GM18526 (cell line): ENCODE data around the gene CFAP74.

Source experiments
- POLR2A ChIP-seq: IDR thresholded peaks from 3 replicates; pipeline ENCODE4 v1.6.1; 2011; ENCODE audit not compliant: insufficient read length; ENCODE audit errors: extremely low read depth

The CFAP74 gene

GRCh38 chr1:1989102-1989542 lies 14.5 kb downstream of the CFAP74 start:
- no peak for TF ChIP-seq POLR2A

DNA sequence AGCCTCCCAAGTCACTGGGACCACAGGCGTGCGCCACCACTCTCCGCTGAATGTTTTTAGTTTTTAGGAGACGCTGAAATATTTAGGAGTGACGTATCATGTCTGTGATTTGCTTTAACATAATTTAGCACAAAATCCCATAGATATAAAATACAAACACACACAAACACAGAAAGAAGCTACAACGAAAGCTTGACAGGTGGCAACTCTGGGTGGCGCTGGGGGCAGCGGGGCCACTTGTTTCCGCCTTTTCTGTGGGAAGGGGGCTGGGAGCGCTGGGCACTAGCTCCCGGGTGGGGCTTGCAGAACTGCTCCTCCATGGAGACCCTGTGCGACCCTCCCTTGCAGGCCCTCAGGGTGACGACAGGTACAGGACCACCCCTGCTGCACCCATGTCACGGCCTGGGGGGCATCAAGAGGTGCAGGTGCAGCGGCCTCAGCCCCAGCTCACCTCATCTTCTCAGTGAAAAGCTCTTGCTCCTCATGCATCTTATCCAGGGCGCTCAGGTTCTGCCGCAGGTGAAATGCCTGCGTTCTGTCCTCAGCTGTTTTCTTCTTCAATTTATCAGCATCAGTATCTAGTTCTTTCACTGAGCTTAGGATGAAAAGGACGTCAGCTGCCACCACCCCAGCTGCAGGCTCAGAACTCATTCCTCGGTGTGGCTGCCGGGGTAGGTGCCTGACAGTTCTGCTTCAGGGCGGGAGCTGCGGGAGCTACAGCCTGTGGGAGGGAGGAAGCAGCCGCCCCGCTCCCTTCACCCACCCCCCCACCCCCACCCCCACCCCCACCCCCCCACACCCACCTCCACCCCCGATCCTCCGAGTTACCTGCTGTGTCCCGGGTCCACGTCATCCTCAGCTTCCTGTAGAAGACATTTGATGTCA lies 15.3 kb downstream of the CFAP74 start:
- TF ChIP-seq POLR2A: no peak

DNA sequence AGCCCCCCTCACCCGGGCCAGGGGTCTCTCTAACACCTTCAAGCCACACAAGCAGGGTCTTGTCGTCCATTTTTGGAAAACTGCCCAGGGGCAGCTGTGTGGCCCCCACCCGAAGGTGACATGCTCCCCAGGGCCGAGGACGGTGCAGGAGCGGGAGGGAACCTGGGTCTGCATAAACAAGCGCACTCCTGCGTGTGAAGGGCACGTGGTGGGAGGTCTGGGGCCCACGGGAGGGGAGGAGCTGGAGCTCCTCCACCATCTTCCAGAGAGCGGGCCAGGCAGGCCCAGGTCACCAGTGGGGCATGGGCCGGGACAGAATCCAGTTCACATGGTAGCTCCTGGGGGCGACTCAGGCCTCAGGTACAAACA lies 16.5 kb downstream of the CFAP74 start:
- TF ChIP-seq POLR2A: no peak

DNA sequence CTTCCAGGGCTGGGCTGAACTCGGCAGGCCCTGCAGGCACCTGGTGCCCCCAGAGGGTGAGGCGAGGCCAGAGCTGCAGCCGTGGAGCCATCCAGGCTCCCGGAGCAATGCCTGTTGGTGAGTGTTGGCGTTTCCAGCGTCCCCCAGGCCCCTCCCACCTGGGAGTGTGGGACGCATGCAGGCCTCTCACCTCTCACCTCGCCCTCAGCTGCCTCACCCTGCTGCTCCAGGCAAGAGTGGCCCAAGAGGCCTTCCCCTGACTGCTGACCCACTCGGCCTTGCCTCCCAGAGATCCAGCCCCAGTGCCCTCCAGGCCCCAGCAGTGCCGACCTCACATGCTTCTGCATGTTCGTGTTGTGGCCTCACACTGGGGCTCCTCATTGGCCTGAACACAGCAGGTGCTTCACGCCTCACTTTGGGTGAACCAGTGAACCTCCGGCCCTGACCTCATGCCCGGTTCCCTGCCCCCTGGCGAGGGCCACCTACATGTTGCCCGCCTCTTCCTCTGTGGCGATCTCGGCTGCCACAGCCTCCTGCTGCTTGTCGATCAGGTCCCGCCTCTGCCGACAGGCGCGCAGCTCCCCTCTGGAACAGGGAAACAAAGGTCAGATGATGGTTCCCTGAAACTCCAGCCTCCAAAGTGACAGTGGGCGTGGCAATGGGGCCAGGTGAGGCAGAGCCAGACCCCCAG lies 17.0 kb downstream of the CFAP74 start:
- TF ChIP-seq POLR2A: no peak

GRCh38 chr1:1985375-1986050 lies 18.1 kb downstream of the CFAP74 start:
- TF ChIP-seq POLR2A: no peak

- TF ChIP-seq POLR2A: no peak
These were observed 19.0 kb downstream of the CFAP74 start for GRCh38 chr1:1984560-1985070.

DNA sequence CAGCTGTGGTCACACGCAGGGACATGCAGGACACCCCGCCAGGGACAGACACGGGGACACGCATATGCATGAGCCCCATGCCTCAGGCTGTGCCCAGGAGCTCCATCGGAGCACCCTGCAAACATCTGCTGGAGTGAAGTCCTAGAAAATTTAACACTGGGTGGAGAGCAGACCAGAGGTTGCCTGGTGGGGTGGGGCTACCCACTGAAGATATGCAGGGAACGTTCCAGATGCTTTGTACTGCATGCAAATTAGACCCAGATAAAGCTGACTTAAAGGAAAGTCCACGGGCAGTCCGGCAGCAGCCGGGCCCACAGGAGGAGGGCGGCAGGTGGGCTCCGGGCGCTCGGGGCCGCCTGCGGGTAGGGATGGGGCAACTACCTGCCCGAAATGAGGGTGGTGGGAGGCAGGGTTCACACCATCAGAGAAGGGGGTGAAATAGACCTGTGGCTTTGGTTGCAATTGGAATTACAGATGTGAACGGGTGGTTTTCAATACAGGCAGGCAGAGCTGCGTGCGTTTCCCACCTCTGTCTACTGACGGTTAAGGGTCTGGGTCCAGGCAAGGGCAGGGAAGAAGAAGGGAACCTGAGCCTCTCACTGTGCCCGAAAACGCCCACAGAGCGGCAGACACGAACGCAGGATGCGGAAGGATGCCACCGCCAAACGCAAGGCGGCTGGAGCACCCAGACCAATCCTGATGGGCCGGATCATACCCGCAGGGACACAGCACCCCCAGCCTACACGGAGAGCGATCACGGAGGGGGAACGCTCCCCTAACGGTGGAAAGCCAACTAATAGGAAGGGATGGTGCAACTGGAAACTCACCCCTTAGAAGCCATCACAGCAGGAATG lies 21.0 kb downstream of the CFAP74 start:
- no peak for TF ChIP-seq POLR2A

GRCh38 chr1:1981142-1981500 lies 22.5 kb downstream of the CFAP74 start:
- TF ChIP-seq POLR2A: no peak

- TF ChIP-seq POLR2A: no peak
These were observed 23.0 kb downstream of the CFAP74 start for GRCh38 chr1:1980467-1981141.

- no peak for TF ChIP-seq POLR2A
These were observed 24.0 kb downstream of the CFAP74 start for GRCh38 chr1:1979482-1980165.

DNA sequence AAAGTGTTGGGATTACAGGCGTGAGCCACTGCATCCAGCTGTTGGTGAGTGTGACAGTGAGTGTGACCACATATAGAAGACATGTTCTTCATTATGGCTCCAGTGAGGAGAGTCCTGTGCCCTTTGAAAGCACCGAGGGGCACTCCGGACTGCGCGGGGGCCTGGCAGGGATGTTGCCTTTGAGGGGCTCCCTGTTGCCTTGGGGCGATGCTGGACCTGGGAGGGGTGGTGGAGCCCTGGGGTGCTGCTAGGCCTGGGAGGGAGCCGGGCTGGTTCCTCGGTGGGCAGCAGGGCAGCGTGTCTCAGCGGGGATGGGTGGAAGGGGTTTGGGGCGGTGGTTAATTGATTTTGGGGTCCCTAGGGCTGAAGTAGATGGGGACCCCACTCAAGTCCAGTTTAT lies 25.5 kb downstream of the CFAP74 start:
- no peak for TF ChIP-seq POLR2A

DNA sequence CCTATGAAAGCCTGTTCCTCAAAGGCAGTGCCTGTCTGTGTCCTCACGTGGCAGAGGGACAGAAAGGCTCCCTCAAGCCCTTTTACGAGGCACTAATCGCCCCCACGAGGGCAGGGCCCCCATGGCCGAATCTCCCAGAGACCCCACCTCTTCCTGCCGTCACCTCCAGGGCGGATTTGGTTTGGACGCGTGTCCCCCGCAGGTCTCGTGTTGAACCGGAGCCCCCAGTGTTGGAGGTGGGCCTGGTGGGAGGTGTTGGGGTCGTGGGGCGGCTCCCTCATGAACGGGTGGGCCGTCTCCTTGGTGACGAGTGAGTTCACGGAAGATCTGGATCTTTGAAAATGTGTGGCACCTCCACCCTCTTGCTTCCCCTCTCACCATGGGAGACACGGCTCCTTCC lies 27.6 kb downstream of the CFAP74 start:
- no peak for TF ChIP-seq POLR2A

GRCh38 chr1:1975535-1975934 lies 28.1 kb downstream of the CFAP74 start:
- no peak for TF ChIP-seq POLR2A

DNA sequence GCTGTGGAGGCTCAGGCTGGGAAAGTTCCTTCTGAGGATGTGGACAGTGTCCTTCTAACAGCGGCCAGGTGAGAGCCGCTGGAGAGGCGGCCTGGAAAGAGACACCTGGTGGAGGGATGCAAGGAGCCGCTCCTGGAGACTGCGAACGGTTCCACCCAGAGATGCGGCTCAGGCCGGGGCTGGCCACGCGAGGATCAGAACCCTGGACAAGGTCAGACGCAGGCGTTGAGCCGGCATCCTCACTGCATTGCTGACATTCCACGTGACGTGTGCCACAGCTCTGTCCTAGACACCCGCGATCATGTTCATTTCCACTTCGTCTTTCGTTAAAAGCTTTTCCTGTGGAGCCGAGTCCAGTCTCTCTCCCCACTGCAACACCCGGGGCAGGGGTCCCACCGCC lies 28.8 kb downstream of the CFAP74 start:
- TF ChIP-seq POLR2A: no peak
